OCI-LY7 (cell line): Measurements from ENCODE around the gene DUS1L. TPM values are rescaled to one million over a fixed set of nuclear protein-coding genes. Genes with fewer than 3 reads are reported as not detected.

Experiments
- BruUV-seq: library from RNA; stranded (reverse); fragments of 400-500 nt; replicated peaks from 2 replicates; lab custom pipeline; 2021; lab: Mats Ljungman, UMichigan
- CTCF ChIA-PET: fragments of 300-600 bp; sonication (Branson Sonifier 250); formaldehyde crosslinking; loops from one replicate; lab custom pipeline; 2022; ENCODE audit warnings: antibody characterized with exemption; ENCODE audit not compliant: unreplicated experiment; lab: Charles Lee
- POLR2A ChIA-PET: fragments of 300-600 bp; sonication (Branson Sonifier 250); formaldehyde crosslinking; loops from one replicate; lab custom pipeline; 2022; ENCODE audit warnings: antibody characterized with exemption; lab: Charles Lee
- DNase-seq: peaks from one replicate; pipeline ENCODE4 v3.0.0-alpha.2; 2015; ENCODE audit warnings: low spot score
- H2AFZ ChIP-seq: fragments of 200-600 bp; sonication (generic), shearing (Covaris generic); 2 replicates; pipeline ENCODE4 v1.6.1; 2014; ENCODE audit warnings: mild to moderate bottlenecking, antibody characterized with exemption, low read length, moderate library complexity
- H3K27ac ChIP-seq: fragments of 200-600 bp; sonication (generic); 2 replicates; pipeline ENCODE4 v1.5.1; 2014; ENCODE audit warnings: mixed run types, low read depth, mild to moderate bottlenecking, moderate library complexity, low read length, inconsistent platforms; ENCODE audit not compliant: poor library complexity, severe bottlenecking
- H3K36me3 ChIP-seq: fragments of 200-600 bp; sonication (generic); 2 replicates; pipeline ENCODE4 v1.6.1; 2014; ENCODE audit warnings: mild to moderate bottlenecking, antibody characterized with exemption, low read length, moderate library complexity, mixed read lengths; ENCODE audit not compliant: insufficient read depth
- H3K4me1 ChIP-seq: fragments of 200-600 bp; sonication (generic); 2 replicates; pipeline ENCODE4 v1.5.1; 2014; ENCODE audit warnings: mild to moderate bottlenecking, low read length; ENCODE audit not compliant: insufficient read depth, poor library complexity, severe bottlenecking
- H3K4me2 ChIP-seq: fragments of 200-600 bp; sonication (generic); 2 replicates; pipeline ENCODE4 v1.6.1; 2014; ENCODE audit warnings: mild to moderate bottlenecking, low read length
- H3K4me3 ChIP-seq: fragments of 200-600 bp; sonication (generic); 2 replicates; pipeline ENCODE4 v1.5.1; 2014; ENCODE audit warnings: mild to moderate bottlenecking, low read depth, low read length; ENCODE audit not compliant: poor library complexity, severe bottlenecking
- H3K79me2 ChIP-seq: fragments of 200-600 bp; sonication (generic); 2 replicates; pipeline ENCODE4 v1.6.1; 2016; ENCODE audit warnings: low read depth, mild to moderate bottlenecking, low read length, moderate library complexity, mixed read lengths; ENCODE audit not compliant: insufficient read depth
- H3K9me2 ChIP-seq: fragments of 200-600 bp; sonication (generic); 2 replicates; pipeline ENCODE4 v1.6.1; 2016; ENCODE audit warnings: mild to moderate bottlenecking, low read length, mixed read lengths; ENCODE audit not compliant: insufficient read depth
- H3K9me3 ChIP-seq: fragments of 200-600 bp; sonication (generic); 2 replicates; pipeline ENCODE4 v1.6.1; 2014; ENCODE audit warnings: mild to moderate bottlenecking, mixed run types, low read length, mixed read lengths
- H4K20me1 ChIP-seq: fragments of 200-600 bp; sonication (generic); 2 replicates; pipeline ENCODE4 v1.6.1; 2014; ENCODE audit warnings: mild to moderate bottlenecking, antibody characterized with exemption, low read length, moderate library complexity, mixed read lengths; ENCODE audit not compliant: insufficient read depth
- CTCF ChIP-seq: fragments of 200-600 bp; sonication (generic); conservative IDR thresholded peaks from 2 replicates; pipeline ENCODE4 v1.5.1; 2014; ENCODE audit warnings: mild to moderate bottlenecking, antibody characterized with exemption, low read length, moderate library complexity, mixed read lengths
- EZH2phosphoT487 ChIP-seq: fragments of 200-600 bp; sonication (generic); IDR thresholded peaks from 2 replicates; pipeline ENCODE4 v1.6.1; 2018; ENCODE audit warnings: low read depth, borderline replicate concordance, mild to moderate bottlenecking, mixed run types, antibody characterized with exemption, low read length, moderate library complexity, mixed read lengths
- intact Hi-C: fragments of 100-400 bp; cut with micrococcal nuclease; formaldehyde crosslinking; loops from one replicate; pipeline ENCODE4 v1.10.0; 2022; ENCODE audit not compliant: unreplicated experiment
- total RNA-seq, 2 experiments: library from RNA; depleted of rRNA in 1 of 2; stranded (reverse); fragments of >200 nt in 1 of 2; shearing (Covaris generic) in 1 of 2; gene quantifications; 2 replicates each; pipeline ENCODE4 v1.2.3, GENCODE V29; 2014 to 2022

Gene DUS1L
- total RNA-seq, 2 experiments from 2014 or later: 320 to 388 TPM

GRCh38 chr17:82031885-82032627 lies 33.5 kb downstream of the DUS1L start:
- DNase-seq: peak; percentile 31

GRCh38 chr17:82031303-82031884 lies 34.2 kb downstream of the DUS1L start, which contains the start of gene RAC3:
TSS of gene RAC3 (plus strand) at chr17:82031678. CDS start at chr17:82031762, 84 bp downstream.
- CTCF ChIA-PET: no interaction called here
- intact Hi-C loops: loop anchor here (5.0 kb wide), 1 partner anchor 176 kb away; no protein-coding TSS in a partner anchor
- H4K20me1 ChIP-seq: 0 out of 2 replicates have a peak, but pooled peaks cover under 1% of the 10 kb centered on the region
- peaks cover 16% of the 10 kb centered on the region for H3K4me1 ChIP-seq
- no TSS peak for BruUV-seq
- H3K4me2 ChIP-seq: peak within 1 kb of the TSS; percentile 62
- no peaks in the 10 kb centered on the region for H3K36me3 ChIP-seq
- H3K27ac ChIP-seq: no peak within 1 kb of the TSS
- peak within 1 kb of the TSS; percentile 59 for H2AFZ ChIP-seq
- peak within 1 kb of the TSS; percentile 51 for H3K4me3 ChIP-seq
- POLR2A ChIA-PET: no interaction called here
- H3K9me3 ChIP-seq: no peaks in the 10 kb centered on the region
- TF ChIP-seq CTCF (no peak), EZH2phosphoT487 (no peak)
- H3K79me2 ChIP-seq: no peaks in the 10 kb centered on the region
- H3K9me2 ChIP-seq: no peaks in the 10 kb centered on the region
- no peak for DNase-seq

More at GRCh38 chr17:82031885-82032627, 33.5 kb downstream of the DUS1L start:
- no peak for TF ChIP-seq CTCF
- TF ChIP-seq EZH2phosphoT487: no peak
- intact Hi-C loops: loop anchor here (5.0 kb wide), 1 partner anchor 175 kb away; no protein-coding TSS in a partner anchor
- H3K27ac ChIP-seq: no peak overlapping the region
- H4K20me1 ChIP-seq: 0 out of 2 replicates have a peak, but pooled peaks cover 5% of the 10 kb centered on the region
- H3K4me2 ChIP-seq: peak overlapping the region; percentile 8; the same call in 1 of the 2 replicates
- H3K79me2 ChIP-seq: no peaks in the 10 kb centered on the region
- H3K9me2 ChIP-seq: no peaks in the 10 kb centered on the region
- ChIA-PET CTCF (no interaction called here), POLR2A (no interaction called here)
- no peak overlapping the region for H2AFZ ChIP-seq
- peaks cover 21% of the 10 kb centered on the region for H3K4me1 ChIP-seq
- no TSS peak for BruUV-seq
- H3K36me3 ChIP-seq: no peaks in the 10 kb centered on the region
- H3K4me3 ChIP-seq: no peak overlapping the region
- H3K9me3 ChIP-seq: no peaks in the 10 kb centered on the region
